H1 (cell line): ENCODE data around the gene EML1.

Experiments used
- CTCF ChIP-seq, 3 experiments: IDR thresholded peaks; 1 replicate in 2 of 3; 2 replicates in 1 of 3; pipeline versions ENCODE4 v1.5.1 to v1.6.1; 2011; ENCODE audit warnings: low read length in 3 of 3, mild to moderate bottlenecking in 3 of 3, inconsistent platforms in 2 of 3, low read depth in 1 of 3, moderate library complexity in 1 of 3; ENCODE audit not compliant: insufficient read depth in 1 of 3; ENCODE audit errors: control extremely low read depth in 1 of 3
- EZH2 ChIP-seq: fragments of 200-600 bp; sonication (generic); IDR thresholded peaks from 2 replicates; pipeline ENCODE4 v1.7.1; 2012; ENCODE audit warnings: low read depth, mild to moderate bottlenecking, moderate library complexity, low read length, inconsistent platforms; ENCODE audit not compliant: severe bottlenecking
- KDM1A ChIP-seq: fragments of 200-600, 300-600 bp; sonication (generic); IDR thresholded peaks from 2 replicates; pipeline ENCODE4 v1.7.1; 2016; ENCODE audit warnings: mild to moderate bottlenecking, low read length, borderline replicate concordance
- RXRA ChIP-seq: IDR thresholded peaks from 2 replicates; pipeline ENCODE4 v1.6.1; 2011; ENCODE audit warnings: low read depth, mild to moderate bottlenecking, low read length, moderate library complexity; ENCODE audit not compliant: insufficient read depth
- SP1 ChIP-seq: IDR thresholded peaks from 2 replicates; pipeline ENCODE4 v1.6.1; 2011; ENCODE audit warnings: low read depth, low read length
- SUZ12 ChIP-seq: fragments of 200-600 bp; sonication (generic); IDR thresholded peaks from 2 replicates; pipeline ENCODE4 v1.6.1; 2012; ENCODE audit warnings: mild to moderate bottlenecking, inconsistent platforms, low read length, moderate library complexity, mixed read lengths

- TF ChIP-seq EZH2 (no peak), CTCF (IDR thresholded peaks at IDR 0.05; ENCODE audit: control extremely low read depth in 1 of 3, insufficient read depth in 1 of 3, low read depth in 1 of 3, low read length in 3 of 3) (no peak), RXRA (no peak), KDM1A (no peak), SUZ12 (no peak), SP1 (no peak; the same call in none of the 2 replicates)
These were observed 79.7 kb downstream of the EML1 start for GRCh38 chr14:99872786-99873440.
